AG08396 (cell line): Measurements from ENCODE around the gene EFCAB6.

ENCODE experiments used
- DNase-seq: peaks from one replicate; pipeline ENCODE4 v3.0.0; 2012; ENCODE audit warnings: low spot score, mixed read lengths

EFCAB6 gene

DNA sequence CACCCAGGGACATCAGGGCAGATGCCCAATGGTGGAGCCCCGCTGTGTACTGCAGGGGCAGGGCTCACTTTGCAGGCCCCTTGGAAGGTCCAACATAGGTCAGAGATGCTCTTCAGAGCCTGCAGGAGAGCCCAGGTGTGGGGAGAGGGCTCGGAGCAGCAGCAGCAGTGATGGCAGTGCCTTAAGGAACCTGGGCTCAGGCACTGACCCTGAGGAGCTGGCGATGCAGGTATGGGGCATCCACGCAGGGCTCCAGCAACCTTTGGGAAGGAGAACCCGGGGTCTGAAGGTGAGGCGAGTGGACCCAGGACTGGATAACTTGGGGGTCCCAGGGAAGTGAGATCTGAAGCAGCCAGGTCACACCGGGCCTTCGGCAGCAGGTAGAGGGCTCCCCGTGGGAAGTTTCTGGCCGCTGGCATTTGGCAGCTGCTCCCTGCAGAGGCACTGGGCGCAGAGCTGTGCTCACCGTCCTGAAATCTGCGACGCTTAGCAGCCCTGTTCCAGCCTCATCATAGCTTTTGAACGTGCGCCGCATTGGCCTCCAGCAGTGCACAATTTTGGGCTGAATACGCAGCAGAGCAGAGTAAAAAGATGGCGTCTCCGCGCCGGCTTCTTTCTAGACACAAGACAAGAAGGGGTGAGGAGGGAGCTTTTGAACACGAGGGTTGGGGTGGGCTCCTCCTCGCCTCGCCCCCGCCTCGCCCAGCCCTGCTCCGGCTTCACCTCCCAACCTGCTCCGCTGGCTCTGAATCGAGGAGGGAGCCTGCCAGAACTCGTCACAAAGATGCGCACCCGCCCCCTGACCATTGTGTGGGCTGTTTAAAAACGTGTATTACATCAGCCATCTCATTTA is 281.5 kb downstream of the EFCAB6 start:
- no peak for DNase-seq

DNA sequence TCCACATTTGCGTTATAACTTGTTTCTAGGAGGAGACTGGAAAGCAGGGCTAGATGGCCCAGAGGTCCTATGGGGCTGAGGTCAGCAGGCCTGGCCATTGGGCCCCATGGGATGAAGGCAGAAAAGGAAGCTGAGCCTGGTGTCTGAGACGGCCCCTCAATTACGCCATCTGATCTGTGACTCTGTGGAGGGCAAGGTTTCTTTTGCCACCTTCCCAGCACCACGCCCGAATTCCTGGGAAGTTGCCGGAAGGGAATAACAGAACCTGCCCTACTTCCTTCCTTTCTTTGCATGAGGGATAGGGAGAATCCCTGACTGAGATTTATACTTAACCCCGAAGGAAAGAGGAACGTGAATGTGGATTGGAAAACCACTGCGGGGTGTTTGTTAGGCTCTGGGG is 282.2 kb downstream of the EFCAB6 start:
- no peak for DNase-seq

DNA sequence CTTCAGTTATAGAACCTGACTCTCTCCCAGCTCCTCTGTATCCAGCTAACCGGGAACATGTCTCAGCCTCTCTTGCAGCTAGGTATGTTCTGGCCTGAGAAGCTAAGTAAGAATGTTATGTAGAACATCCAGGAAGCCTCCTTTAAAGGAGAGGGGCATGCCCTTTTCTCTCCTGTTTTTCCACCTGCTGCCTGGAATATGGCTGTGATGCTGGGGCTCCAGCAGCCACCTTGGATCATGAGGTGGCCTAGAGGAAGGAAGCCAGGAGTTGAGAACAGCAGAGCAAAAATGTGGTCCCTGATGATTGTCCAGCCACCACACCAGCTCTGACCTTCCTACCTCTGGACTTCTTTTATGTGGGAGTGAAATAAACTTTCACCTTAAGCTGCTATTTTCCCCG is 282.6 kb downstream of the EFCAB6 start:
- no peak for DNase-seq

DNA sequence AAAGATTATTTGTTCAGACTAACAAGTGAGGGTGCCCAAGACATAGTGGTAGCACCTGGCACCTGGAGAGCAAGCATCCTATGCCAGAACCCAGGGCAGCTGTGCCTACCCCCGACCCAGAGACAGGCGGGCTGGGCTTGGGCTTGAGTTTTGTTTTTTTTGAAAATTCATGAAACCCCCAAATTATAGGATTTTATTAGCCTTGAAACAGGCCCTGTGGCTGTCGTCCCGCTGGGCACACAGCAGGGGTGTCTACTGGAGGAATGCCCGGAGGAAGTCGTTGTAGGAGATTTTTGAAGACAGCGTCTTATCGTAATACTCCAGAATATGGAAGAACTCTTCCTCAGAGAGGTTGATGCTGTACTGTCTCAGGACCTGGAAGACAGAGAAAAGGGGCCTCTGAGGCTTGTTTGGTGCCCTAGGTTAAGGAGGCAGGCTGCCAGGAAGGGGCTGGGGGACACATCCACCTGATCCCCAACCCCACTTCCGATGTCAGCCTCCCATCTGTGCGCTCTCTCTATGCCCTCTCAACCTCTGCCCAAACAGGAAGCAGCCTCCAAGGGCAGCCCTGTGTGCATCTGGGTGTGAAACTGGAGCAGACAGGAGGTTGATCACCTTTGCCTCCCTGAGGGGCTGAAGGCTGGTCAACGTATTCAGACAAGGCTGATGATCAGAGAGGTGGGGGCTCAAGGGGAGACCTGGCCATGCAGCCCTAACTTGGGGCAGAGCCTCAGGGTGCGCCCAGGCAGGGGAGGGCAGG is 283.3 kb downstream of the EFCAB6 start:
- no peak for DNase-seq

DNA sequence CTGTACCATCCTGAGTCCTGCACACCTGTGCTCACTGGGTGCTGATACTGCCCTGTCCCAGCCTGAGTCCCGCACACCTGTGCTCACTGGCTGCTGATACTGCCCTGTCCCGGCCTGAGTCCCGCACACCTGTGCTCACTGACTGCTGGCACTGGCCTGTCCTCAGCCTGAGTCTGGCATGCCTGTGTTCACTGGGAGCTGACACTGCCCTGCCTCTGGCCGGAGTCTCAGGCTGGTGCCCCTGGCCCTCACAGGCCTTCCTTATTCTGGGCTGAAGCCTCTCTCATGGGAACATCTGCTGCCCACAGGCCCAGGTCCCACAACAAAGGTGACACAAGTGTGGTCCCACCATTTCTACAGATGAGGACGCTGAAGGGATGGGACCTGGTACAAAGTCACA is 285.2 kb downstream of the EFCAB6 start:
- no peak for DNase-seq

DNA sequence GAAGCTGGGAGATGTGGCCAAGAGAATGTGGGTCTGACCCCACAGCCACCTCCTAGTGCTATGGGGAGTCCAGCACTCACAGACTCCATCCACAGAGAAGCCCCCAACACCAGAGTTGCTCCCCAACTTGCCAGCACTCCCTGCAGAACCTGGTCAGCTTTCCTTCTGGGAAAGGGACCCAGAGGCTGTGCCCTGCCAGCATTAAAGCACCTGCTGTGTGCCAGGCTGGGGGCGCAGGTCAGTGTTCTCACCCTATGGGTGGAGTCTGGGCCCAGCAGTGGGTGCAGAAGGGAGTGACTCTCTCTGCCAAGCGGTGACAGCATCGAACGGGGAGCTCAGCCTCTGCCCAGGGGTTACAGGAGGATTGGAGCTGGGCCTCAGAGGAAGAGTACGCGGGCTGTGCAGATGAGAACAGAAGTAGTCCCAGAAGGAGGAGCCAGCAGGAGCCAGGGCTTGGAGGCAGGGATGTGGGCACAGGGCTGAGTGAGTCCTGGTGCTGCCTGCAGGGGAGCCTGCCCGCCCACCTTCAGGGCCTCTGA is 285.9 kb downstream of the EFCAB6 start:
- DNase-seq, result no peak

DNA sequence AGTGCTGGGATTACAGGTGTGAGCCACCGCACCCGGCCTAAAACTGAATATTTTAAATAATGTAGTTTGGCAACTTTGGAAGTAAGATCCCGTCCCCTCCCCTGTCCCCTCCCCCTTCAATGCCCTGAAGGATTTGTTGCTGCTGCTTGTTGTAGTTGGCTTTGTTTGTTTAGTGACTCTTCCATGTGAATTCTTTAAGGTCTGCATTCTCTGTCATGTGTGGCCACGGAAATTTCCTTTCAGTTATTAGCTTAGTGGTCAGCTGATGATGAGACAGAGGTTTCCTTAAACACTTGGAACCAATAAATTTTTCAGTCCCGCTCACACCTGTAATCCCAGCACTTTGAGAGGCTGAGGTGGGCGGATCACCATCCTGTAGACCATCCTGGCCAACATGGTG is 290.4 kb downstream of the EFCAB6 start:
- no peak for DNase-seq

DNA sequence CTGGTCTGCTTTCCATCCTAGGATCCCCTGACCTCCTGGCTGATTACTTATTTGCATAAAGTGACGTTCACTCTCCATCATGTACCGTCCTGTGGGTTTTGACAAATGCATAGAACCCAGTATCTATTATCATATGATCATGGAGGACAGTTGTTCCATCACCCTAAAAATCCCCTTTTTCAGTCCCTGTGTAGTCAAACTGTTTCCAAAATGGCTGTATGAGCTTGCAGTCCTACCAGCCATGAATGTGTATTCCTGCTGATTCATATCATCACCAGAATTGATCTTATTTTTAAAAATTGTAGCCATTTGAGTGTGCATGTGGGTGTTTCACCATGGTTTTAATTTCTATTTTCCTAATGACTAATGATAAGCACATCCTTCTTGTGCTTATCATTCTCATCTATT is 291.5 kb downstream of the EFCAB6 start:
- DNase-seq, result no peak

DNA sequence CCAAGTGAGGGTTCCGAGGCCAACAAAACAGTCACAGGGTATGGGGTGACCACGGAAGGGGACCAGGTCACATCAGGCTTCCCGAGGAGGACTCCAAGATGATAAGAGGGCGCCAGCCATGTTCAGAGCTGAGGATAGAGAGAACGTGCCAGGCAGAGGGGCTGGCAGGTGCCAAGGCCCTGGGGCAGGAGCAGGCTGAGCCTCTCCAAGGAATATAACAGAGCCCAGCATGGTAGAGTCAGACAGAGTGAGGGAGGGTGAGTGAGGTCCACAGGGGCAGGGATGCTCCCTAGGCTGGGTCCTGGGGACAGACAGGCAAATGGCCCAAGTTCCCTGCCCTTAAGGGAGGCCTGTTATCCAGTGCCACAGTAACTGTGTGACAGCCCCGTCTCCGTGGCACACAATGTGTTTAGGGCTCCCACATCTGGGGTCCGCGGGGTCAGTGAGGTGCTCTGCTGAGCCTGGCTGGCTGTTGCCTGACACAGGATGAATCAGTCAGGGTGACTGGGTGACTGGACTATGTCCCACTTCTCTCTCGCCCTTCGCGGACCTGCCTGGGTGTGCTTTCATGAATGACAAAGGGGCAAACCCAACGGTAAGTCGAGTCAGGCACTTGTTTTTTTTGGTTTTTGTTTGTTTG is 295.0 kb downstream of the EFCAB6 start:
- no peak for DNase-seq

DNA sequence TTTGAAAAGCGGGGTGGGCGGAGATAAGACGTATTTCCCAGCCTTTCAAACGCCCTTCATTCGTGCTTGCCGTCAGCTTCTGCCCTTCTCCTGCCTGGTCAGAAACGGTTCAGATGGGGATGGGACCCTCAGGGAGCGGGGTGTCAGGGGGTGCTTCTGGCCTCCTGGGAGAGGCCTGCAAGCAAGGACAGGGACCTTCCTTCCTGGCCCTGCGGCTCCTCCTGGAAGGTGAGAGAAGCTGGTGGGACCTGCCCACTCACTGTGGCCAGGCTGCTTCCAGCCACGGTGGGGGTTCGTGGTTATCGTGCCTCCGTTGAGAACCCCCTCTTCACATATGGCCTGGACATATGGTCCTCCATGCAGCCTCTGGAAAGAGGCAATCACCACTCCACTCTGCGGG is 295.7 kb downstream of the EFCAB6 start:
- DNase-seq, result no peak

DNA sequence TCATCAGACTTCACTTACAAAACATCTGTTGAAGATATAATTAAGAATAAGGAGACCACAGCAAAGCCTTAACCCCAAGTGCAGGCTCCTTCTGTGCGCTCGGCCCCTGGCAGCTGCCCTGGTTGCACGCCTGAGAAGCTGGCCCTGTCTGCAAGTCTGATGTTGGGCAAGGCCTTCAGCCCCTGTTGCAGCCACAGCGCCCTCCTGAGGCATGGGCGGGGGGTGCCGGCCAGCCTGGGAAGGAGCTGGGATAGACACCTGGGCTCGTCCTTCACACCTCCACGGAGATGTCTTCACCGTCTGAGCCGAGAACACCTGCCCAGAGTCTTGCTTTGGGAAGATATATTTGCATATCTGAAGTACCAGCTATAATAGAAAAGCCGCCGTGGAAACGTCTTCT is 296.2 kb downstream of the EFCAB6 start:
- DNase-seq, result no peak

DNA sequence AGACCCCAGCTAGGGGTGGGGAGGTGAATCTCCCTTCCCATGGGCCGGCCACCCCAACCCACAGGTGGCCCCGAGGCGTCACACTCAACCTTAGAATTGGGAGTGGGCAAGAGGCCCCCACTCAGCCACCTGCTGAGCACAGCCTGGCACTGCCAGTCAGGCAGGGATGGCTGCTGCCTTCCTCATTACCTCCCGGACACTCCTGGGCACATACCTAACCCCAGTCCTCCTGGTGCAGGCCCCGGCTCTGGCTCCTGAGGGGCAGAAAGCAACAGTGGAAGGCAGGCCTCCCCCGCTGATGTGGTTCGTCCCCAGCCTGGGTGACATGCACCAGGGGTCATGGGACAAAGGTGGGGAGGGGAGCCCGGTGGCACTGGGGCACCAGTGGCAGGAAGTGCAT is 296.7 kb downstream of the EFCAB6 start:
- DNase-seq, result no peak

DNA sequence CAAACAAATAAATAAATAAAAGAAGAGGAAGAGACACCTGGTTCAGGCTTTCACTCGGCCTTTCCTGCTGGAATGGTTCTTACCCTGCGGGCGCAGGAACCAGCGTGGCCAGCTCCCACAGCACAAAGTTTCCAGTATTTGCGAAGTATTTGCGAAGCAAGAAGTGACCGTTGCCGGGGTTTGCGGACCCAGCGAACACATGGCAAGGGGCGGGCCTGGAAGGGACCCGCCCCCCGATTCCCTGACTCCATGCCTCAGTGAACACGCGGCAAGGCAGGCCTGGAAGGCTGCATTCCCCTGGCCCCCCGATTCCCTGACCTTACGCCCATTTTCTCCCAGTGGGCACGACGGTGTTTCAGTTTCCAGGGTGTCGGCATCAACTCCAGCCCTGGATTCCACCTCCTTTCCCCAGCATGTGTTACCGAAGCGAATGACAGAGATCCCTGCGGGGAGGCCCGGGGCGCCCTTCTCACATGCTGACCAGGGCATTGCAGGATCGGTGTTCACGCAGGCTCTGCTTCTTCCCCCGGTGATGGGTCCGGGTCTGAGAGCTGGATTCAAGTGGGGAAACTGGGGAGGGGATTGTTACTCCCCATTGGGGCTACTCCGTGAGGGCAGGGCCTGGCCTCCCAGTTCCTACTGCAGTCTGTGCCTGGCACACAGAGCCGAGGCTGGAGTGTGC is 297.5 kb downstream of the EFCAB6 start:
- DNase-seq, result no peak

DNA sequence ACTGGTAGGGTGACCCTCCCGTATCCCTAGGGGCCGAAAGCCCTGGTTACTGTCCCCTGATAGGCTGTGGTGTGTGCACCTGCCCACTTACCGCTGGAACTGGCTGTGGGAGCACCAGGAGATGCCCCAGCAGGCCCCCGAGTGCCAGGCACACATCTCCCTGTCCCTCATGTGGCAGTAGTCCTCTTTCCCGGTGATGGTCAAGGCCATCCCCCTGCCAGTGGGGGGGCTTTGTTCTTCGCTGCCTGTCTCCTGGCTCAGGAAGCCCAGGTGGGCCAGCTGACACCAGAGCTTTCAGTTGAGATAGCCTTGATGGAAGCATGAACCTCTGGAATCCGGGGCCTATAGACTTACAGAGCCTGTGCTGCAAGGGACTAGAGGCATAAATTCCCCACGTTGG is 299.8 kb downstream of the EFCAB6 start:
- DNase-seq, result no peak

DNA sequence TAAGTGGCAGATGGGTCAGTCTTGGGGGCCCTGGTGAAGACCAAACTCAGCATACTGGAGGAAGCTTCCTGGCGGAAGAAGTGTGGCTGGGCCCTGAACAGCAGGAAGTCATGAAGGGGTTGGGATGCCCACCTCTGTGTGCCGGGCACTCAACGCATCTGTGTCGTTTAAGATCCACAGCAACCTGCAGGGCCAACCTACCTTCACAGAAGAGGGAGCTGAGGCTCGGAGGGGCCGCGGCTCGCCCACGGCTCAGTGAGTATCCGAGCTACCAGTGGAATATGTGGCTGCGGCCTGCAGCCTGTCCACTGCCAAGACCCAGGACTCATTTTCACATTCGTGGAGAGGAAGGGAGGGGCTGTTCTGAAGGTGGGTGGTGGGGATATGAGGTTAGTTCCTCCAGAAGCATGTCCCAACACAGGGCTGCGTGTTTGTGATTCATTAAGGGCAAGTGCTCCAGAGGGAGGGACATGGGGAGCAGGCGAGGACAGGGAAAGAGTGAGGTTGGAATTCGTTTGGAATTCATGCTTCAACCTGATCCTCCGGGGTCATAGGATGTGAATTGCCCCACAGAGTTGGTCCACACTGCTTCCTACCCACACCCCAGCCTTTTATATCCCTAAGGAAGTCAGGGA is 300.7 kb downstream of the EFCAB6 start:
- DNase-seq, result no peak

DNA sequence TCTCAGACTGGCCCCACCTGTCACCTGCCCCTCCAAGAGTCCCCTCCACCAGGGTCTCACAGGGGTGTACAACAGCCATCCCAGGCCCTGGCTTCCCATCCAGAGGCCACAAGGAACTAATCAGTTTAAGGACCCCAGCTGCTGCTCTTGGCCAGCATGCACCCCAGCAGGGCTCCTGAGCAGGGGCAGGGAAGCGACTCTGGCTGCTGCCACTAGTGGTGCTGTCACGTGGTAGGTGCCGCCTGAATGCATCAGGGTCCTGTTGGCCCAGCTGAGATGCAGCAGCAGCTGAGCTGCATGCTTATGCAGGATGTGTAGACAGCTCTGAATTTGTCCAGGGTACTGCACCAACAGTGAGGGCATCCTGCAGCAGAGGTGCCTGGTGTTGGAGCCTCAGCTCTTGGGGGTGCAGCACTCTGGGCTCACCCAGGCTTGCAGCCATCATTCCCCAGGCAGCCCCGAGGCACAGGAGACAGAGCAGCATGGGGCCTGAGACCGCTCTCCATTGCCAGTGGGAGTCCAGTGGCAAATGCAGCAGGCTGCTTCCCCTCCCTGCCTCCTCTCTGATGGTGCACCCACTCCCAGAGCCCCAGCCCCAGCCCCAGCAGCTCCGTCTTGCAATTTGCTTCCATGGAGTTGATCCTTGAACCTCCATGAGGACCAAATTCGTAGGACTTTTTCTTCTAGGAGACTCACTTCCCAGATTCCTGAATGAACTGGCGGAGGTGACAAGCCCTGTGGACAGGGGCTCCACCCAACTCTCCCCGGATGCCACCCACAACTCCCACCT is 301.6 kb downstream of the EFCAB6 start:
- no peak for DNase-seq

DNA sequence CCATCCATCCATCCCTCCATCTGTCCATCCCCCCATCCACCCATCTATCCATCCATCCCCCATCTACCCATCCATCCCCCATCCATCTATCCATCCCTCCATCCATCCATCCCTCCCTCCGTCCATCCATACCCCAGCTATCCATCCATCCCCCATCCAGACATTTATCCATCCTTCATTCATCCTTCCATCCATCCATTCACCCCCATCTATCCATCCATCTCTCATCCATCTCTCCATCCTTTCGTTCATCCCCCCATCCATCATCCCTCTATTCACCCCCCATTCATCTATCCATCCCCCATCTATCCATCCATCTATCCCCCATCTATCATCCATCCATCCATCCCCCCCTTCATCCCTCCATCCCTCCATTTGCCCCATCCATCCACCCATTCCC is 302.8 kb downstream of the EFCAB6 start:
- DNase-seq, result no peak

DNA sequence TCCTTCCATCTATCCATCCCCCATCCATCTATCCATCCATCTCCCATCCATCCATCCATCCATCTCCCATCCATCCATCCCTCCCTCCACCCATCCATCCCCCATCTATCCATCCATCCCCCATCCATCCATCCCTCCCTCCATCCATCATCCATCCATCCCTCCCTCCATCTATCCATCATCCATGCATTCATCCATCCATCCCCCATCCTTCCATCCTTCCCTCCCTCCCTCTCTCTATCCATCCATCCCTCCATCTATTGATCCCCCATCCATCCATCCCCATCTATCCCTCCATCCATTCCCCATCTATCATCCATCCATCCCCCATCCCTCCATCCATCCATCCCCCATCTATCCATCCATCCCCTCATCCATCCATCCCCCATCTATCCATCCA is 303.6 kb downstream of the EFCAB6 start:
- DNase-seq, result no peak

DNA sequence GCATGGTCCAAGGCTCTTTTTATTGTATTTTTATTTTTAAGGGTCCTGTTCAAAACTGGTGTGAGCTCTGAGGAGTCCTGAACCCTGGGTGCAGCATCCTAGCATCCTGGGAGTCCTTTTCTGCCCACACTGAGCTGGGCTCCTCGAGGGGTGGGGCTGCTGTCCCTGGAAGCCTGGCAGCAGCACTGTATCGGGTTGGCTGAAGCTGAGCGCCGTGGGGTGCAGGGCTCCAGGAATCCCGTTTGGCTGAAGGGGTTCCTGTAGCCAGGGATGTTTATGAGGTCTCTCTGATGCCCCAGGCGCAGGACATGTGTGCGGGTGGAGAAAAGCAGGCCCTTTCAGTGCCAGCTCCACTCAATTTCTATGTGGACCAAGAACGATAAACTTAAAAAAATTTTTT is 304.9 kb downstream of the EFCAB6 start:
- DNase-seq, result no peak

DNA sequence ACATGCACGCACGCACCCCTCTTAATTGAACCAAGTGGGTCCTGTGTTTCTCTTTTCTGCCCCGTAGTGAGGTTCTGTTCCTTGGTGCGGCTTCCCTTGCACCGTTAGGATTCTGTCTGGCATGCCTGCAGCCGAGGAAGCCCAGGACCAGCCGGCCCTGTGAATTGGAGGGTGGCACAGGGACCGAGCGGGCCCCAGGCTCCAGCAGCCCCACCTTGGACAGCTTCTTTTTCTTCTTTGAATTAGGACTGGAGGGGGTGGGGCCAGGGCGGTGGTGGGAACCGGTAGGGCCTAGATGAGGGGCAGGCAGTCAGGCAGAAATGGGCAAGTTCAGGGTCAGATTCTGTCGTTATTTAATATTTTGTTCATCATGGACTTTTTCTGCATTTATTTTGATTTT is 305.6 kb downstream of the EFCAB6 start:
- no peak for DNase-seq

DNA sequence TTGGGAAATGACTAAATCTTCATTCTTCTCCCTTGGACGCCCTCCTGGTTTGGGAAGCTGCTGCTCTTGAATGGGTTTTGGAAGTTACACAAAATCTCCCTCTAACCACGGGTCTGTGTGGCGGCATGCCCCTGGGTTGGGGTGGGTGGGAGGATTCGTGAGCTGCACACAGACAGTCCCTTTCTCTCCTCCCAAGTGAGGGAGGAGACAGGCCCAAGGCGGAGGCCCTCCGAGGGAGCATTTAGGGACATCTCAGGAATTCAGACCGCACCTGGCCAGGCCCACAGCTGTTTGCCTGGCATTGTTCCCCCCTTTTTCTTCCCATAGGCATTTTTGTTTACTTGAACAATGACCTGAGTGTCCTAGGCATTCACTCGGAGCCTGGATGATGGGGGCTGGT is 306.2 kb downstream of the EFCAB6 start:
- DNase-seq, result no peak
